GM12892 (cell line): ENCODE measurements around the gene SIAH3.

Experiments
- POLR2A ChIP-seq: IDR thresholded peaks from 2 replicates; pipeline ENCODE4 v1.6.1; 2011; ENCODE audit warnings: low read depth, low read length, control low read depth
- POLR2AphosphoS5 ChIP-seq: IDR thresholded peaks from 2 replicates; pipeline ENCODE4 v1.6.1; 2011; ENCODE audit warnings: low read depth, low read length, control low read depth

DNA sequence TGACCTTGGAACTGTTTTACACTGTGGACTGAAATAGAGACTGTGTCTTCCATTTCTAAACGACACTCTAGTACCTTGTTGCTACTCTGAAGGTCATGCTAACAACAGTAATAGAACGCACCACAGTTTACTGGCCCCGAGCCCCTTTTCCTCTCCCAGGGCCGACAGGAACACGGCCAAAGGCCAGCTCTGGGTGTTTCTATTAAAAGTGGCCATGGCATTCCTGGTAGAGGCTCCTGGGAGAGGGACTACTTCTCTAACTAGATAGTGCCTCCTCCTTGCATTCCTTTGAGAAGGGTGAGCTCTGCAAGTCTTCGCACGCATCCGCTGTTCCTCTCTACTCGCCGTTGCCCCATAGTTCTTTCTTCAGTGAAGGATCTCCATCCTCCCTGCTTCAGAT, 18.7 kb upstream of the SIAH3 start:
- TF ChIP-seq POLR2A, result no peak
- no peak for TF ChIP-seq POLR2AphosphoS5
